Muscle layer of duodenum (tissue), 2 donors: ENCODE measurements around the gene IPP.
"Not testable (repeated sequence)": the region's sequence is repeated elsewhere in the genome, so short reads cannot be mapped to it uniquely, and the experiment has no call there.

Experiments
- H3K27ac ChIP-seq: one replicate; pipeline ENCODE4 v1.7.0; 2013; ENCODE audit warnings: mild to moderate bottlenecking, low read length
- H3K27me3 ChIP-seq: one replicate; pipeline ENCODE4 v1.7.0; 2013; ENCODE audit warnings: low read depth, mild to moderate bottlenecking, control low read depth, low read length
- H3K36me3 ChIP-seq, 2 donors: one replicate each; pipeline ENCODE4 v1.7.0; 2013; ENCODE audit warnings: low read length in 2 of 2, control low read depth in 1 of 2, mild to moderate bottlenecking in 1 of 2; ENCODE audit not compliant: insufficient read depth in 2 of 2, control insufficient read depth in 1 of 2
- H3K4me1 ChIP-seq, 2 donors: one replicate each; pipeline ENCODE4 v1.7.0; 2013; ENCODE audit warnings: low read length in 2 of 2, mild to moderate bottlenecking in 2 of 2, control low read depth in 1 of 2, moderate library complexity in 1 of 2; ENCODE audit not compliant: insufficient read depth in 2 of 2, control insufficient read depth in 1 of 2
- H3K4me3 ChIP-seq, 2 donors: one replicate each; pipeline ENCODE4 v1.7.0; 2013; ENCODE audit warnings: low read length in 2 of 2, low read depth in 1 of 2, mild to moderate bottlenecking in 1 of 2
- H3K9me3 ChIP-seq, 2 donors: one replicate each; pipeline ENCODE4 v1.7.0; 2013; ENCODE audit warnings: low read length in 2 of 2, control low read depth in 1 of 2, mild to moderate bottlenecking in 1 of 2; ENCODE audit not compliant: control insufficient read depth in 1 of 2
- donor health status: healthy.

The IPP gene

GRCh38 chr1:45679123-45679522 lies 71.3 kb downstream of the IPP start:
- Histone ChIP-seq H3K4me3 (no peak overlapping the region), H3K9me3 (no peaks in the 10 kb centered on the region), H3K27me3 (no peaks in the 10 kb centered on the region), H3K4me1 (peaks cover 24 to 71% of the 10 kb centered on the region in 2 donors), H3K36me3 (no peaks in the 10 kb centered on the region), H3K27ac (peak overlapping the region; percentile 19)

GRCh38 chr1:45678489-45678888 lies 72.0 kb downstream of the IPP start:
- H3K36me3 ChIP-seq, result no peaks in the 10 kb centered on the region
- H3K9me3 ChIP-seq, result no peaks in the 10 kb centered on the region
- no peak overlapping the region for H3K4me3 ChIP-seq
- no peaks in the 10 kb centered on the region for H3K27me3 ChIP-seq
- H3K4me1 ChIP-seq, result peaks cover 24 to 67% of the 10 kb centered on the region in 2 donors
- H3K27ac ChIP-seq, result no peak overlapping the region

- no peak overlapping the region for H3K27ac ChIP-seq
- H3K4me3 ChIP-seq, result no peak overlapping the region
- no peaks in the 10 kb centered on the region for H3K9me3 ChIP-seq
- H3K27me3 ChIP-seq, result no peaks in the 10 kb centered on the region
- peaks cover 23 to 63% of the 10 kb centered on the region in 2 donors for H3K4me1 ChIP-seq
- no peaks in the 10 kb centered on the region for H3K36me3 ChIP-seq
Observed at GRCh38 chr1:45677751-45678245, 72.7 kb downstream of the IPP start.

- H3K27me3 ChIP-seq, H3K9me3 ChIP-seq, H3K36me3 ChIP-seq, H3K27ac ChIP-seq, H3K4me3 ChIP-seq: not testable (repeated sequence)
- peaks cover 17 to 55% of the 10 kb centered on the region in 2 donors for H3K4me1 ChIP-seq
Observed at GRCh38 chr1:45676553-45676952, 73.9 kb downstream of the IPP start.

GRCh38 chr1:45674478-45674877 lies 76.0 kb downstream of the IPP start:
- H3K4me1 ChIP-seq, result peaks cover 6 to 47% of the 10 kb centered on the region in 2 donors
- H3K27ac ChIP-seq, result no peak overlapping the region
- H3K36me3 ChIP-seq, result no peaks in the 10 kb centered on the region
- H3K27me3 ChIP-seq, result no peaks in the 10 kb centered on the region
- H3K4me3 ChIP-seq, result no peak overlapping the region
- H3K9me3 ChIP-seq, result no peaks in the 10 kb centered on the region

- no peaks in the 10 kb centered on the region for H3K9me3 ChIP-seq
- H3K4me1 ChIP-seq, result peaks cover under 1 to 47% of the 10 kb centered on the region in 2 donors
Observed at GRCh38 chr1:45673956-45674355, 76.5 kb downstream of the IPP start.

GRCh38 chr1:45669859-45670655 lies 80.4 kb downstream of the IPP start:
- Histone ChIP-seq H3K4me1 (peaks cover 0 to 40% of the 10 kb centered on the region in 2 donors), H3K27me3 (no peaks in the 10 kb centered on the region), H3K27ac (no peak overlapping the region), H3K36me3 (no peaks in the 10 kb centered on the region), H3K4me3 (no peak overlapping the region), H3K9me3 (no peaks in the 10 kb centered on the region)

More at GRCh38 chr1:45673956-45674355, 76.5 kb downstream of the IPP start:
- Histone ChIP-seq H3K4me3 (no peak overlapping the region), H3K36me3 (no peaks in the 10 kb centered on the region), H3K27me3 (no peaks in the 10 kb centered on the region), H3K27ac (no peak overlapping the region)

- H3K36me3 ChIP-seq, result no peaks in the 10 kb centered on the region
- no peak overlapping the region for H3K4me3 ChIP-seq
- H3K27me3 ChIP-seq, result no peaks in the 10 kb centered on the region
- no peaks in the 10 kb centered on the region for H3K9me3 ChIP-seq
- no peak overlapping the region for H3K27ac ChIP-seq
- H3K4me1 ChIP-seq, result peaks cover 0 to 40% of the 10 kb centered on the region in 2 donors
Observed at GRCh38 chr1:45669379-45669778, 81.1 kb downstream of the IPP start.

GRCh38 chr1:45668526-45668925 lies 81.9 kb downstream of the IPP start:
- Histone ChIP-seq H3K4me3 (no peak overlapping the region), H3K27ac (no peak overlapping the region), H3K27me3 (no peaks in the 10 kb centered on the region), H3K36me3 (no peaks in the 10 kb centered on the region), H3K9me3 (no peaks in the 10 kb centered on the region), H3K4me1 (peaks cover 0 to 40% of the 10 kb centered on the region in 2 donors)

- H3K27me3 ChIP-seq, result no peaks in the 10 kb centered on the region
- peaks cover 0 to 36% of the 10 kb centered on the region in 2 donors for H3K4me1 ChIP-seq
- H3K9me3 ChIP-seq, result no peaks in the 10 kb centered on the region
- H3K27ac ChIP-seq, result no peak overlapping the region
- H3K4me3 ChIP-seq, result no peak overlapping the region
- no peaks in the 10 kb centered on the region for H3K36me3 ChIP-seq
Observed at GRCh38 chr1:45667321-45668111, 82.9 kb downstream of the IPP start.

- no peak overlapping the region for H3K27ac ChIP-seq
- peaks cover 0 to 35% of the 10 kb centered on the region in 2 donors for H3K4me1 ChIP-seq
- H3K9me3 ChIP-seq, result no peaks in the 10 kb centered on the region
- no peaks in the 10 kb centered on the region for H3K36me3 ChIP-seq
- no peak overlapping the region for H3K4me3 ChIP-seq
- no peaks in the 10 kb centered on the region for H3K27me3 ChIP-seq
Observed at GRCh38 chr1:45666836-45667235, 83.6 kb downstream of the IPP start.
